ENCODE results near the gene UCN. TPM values are rescaled to one million over a fixed set of nuclear protein-coding genes. Genes with fewer than 3 reads are reported as not detected.

UCN gene
- total RNA-seq, 1 donor from 2014 or later = 1.1 TPM

- DNase-seq = no peak
Observed at GRCh38 chr2:27261241-27261925, 46.9 kb downstream of the UCN start.

GRCh38 chr2:27258051-27258450 lies 50.2 kb downstream of the UCN start:
- no peak for DNase-seq

Other genes with a start within 250 kb of the UCN start
- 132 TPM for gene OST4, start 236.8 kb downstream of the UCN start, total RNA-seq
- gene EMILIN1, start 229.8 kb downstream of the UCN start, total RNA-seq = 4.5 TPM
- 6.2 TPM for gene KHK, start 221.7 kb downstream of the UCN start, total RNA-seq
- gene CGREF1, start 189.3 kb downstream of the UCN start, total RNA-seq = 17.3 TPM
- gene ABHD1, start 184.6 kb downstream of the UCN start, total RNA-seq = 0.31 TPM
- gene PREB, start 173.8 kb downstream of the UCN start, total RNA-seq = 19.0 TPM
- not detected for gene PRR30, start 169.0 kb downstream of the UCN start, total RNA-seq
- not detected for gene TCF23, start 159.4 kb downstream of the UCN start, total RNA-seq
- gene ATRAID, start 96.4 kb downstream of the UCN start, total RNA-seq = 43.7 TPM
- 15.6 TPM for gene SLC5A6, start 96.2 kb downstream of the UCN start, total RNA-seq
- 16.2 TPM for gene CAD, start 91.1 kb downstream of the UCN start, total RNA-seq
- gene SLC30A3, start 45.4 kb downstream of the UCN start, total RNA-seq = 0.47 TPM
- not detected for gene DNAJC5G, start 33.0 kb downstream of the UCN start, total RNA-seq
- gene TRIM54, start 26.0 kb downstream of the UCN start, total RNA-seq = not detected
- 36.8 TPM for gene MPV17, start 14.7 kb upstream of the UCN start, total RNA-seq
- 28.2 TPM for gene GTF3C2, start 48.3 kb upstream of the UCN start, total RNA-seq
- gene EIF2B4, start 61.9 kb upstream of the UCN start, total RNA-seq = 19.2 TPM
- gene SNX17, start 62.2 kb upstream of the UCN start, total RNA-seq = 51.5 TPM
- 12.0 TPM for gene ZNF513, start 72.3 kb upstream of the UCN start, total RNA-seq
- gene PPM1G, start 101.1 kb upstream of the UCN start, total RNA-seq = 58.0 TPM
- gene NRBP1, start 120.2 kb upstream of the UCN start, total RNA-seq = 58.8 TPM
- not detected for gene KRTCAP3, start 133.9 kb upstream of the UCN start, total RNA-seq
- 28.5 TPM for gene IFT172, start 181.3 kb upstream of the UCN start, total RNA-seq
- 41.3 TPM for gene FNDC4, start 186.8 kb upstream of the UCN start, total RNA-seq
- 0.16 TPM for gene GCKR, start 188.4 kb upstream of the UCN start, total RNA-seq